AG09309 (cell line): ENCODE measurements around the gene CROCC2.

Source experiments
- DNase-seq: peaks from one replicate; pipeline ENCODE4 v3.0.0-alpha.2; 2010; ENCODE audit warnings: low read depth
- H3K4me3 ChIP-seq: 2 replicates; pipeline ENCODE4 v1.5.1; 2011; ENCODE audit warnings: mild to moderate bottlenecking, low read depth, low read length, moderate library complexity; ENCODE audit not compliant: control insufficient read depth
- TF ChIP-seq, protein P1 (sequence below): IDR thresholded peaks from 2 replicates; pipeline ENCODE4 v1.5.1; 2011; ENCODE audit warnings: mild to moderate bottlenecking, low read depth, low read length, inconsistent platforms; ENCODE audit not compliant: insufficient read depth, control insufficient read depth; ENCODE audit errors: missing control alignments

The CROCC2 gene

GRCh38 chr2:241020629-241021190 lies 114.6 kb downstream of the CROCC2 start:
- no peak for DNase-seq
- H3K4me3 ChIP-seq = no peak overlapping the region
- TF ChIP-seq, protein P1, sequence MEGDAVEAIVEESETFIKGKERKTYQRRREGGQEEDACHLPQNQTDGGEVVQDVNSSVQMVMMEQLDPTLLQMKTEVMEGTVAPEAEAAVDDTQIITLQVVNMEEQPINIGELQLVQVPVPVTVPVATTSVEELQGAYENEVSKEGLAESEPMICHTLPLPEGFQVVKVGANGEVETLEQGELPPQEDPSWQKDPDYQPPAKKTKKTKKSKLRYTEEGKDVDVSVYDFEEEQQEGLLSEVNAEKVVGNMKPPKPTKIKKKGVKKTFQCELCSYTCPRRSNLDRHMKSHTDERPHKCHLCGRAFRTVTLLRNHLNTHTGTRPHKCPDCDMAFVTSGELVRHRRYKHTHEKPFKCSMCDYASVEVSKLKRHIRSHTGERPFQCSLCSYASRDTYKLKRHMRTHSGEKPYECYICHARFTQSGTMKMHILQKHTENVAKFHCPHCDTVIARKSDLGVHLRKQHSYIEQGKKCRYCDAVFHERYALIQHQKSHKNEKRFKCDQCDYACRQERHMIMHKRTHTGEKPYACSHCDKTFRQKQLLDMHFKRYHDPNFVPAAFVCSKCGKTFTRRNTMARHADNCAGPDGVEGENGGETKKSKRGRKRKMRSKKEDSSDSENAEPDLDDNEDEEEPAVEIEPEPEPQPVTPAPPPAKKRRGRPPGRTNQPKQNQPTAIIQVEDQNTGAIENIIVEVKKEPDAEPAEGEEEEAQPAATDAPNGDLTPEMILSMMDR = no peak

- no peak for DNase-seq
- TF ChIP-seq, protein P1 = no peak
- no peak overlapping the region for H3K4me3 ChIP-seq
Measured at GRCh38 chr2:241025639-241026038, 119.5 kb downstream of the CROCC2 start.

- H3K4me3 ChIP-seq = no peak overlapping the region
- TF ChIP-seq, protein P1 = no peak
- DNase-seq = no peak
Measured at GRCh38 chr2:241029599-241030332, 123.6 kb downstream of the CROCC2 start.

- no peak overlapping the region for H3K4me3 ChIP-seq
- TF ChIP-seq, protein P1 = no peak
- DNase-seq = no peak
Measured at GRCh38 chr2:241030333-241030680, 124.2 kb downstream of the CROCC2 start.

DNA sequence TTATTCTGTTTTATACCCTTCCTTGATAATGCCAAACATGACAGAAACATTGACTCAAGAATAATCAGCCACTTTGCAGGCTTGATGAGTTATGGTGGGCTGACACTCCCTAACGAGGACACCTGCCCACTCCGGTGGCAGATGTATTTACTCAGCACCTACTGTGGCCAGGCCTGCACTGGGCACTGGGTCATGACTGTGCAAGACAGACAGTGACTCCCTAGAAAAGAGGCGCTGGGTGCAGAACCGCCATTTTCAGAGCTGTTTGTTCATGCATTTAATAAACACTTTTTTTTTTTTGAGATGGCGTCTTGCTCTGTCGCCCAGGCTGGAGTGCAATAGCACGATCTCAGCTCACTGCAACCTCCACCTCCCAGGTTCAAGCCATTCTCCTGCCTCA lies 124.7 kb downstream of the CROCC2 start:
- no peak for DNase-seq
- no peak overlapping the region for H3K4me3 ChIP-seq
- TF ChIP-seq, protein P1 = no peak

DNA sequence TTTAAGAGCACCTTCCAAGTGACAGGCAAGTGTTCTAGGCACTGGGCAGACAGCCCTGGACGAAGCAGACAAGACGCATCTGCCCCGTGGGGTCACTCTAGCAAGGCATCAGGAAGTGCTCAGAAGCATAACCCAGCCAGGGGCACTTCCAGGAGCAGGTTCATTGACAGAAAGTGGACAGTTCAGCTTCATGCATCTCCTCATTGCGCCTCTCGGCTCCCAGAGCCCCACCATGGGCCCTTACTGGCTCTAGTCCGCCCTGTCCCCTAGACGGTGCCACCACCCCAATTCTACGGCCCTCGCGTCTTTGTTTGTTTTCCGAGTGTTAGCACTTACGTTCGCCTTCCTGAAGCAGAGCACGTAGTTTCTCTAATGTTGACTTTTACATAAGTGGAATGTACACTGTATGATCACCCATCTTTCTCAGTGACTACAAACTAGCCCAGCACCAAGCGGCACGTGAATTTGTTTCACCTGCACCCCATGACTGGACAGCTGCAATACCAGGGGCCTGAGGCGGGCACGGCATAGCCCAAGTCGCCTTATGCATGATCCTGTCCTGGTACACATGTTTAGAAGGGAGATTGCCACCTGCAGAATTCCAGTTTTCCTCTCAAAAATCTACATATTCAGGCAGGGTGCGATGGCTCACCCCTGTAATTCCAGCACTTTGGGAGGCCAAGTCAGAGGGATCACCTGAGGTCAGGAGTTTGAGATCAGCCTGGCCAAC lies 125.5 kb downstream of the CROCC2 start:
- TF ChIP-seq, protein P1 = no peak
- DNase-seq = no peak
- H3K4me3 ChIP-seq = no peak overlapping the region
